ENCODE measurements around the gene IL4. TPM values are rescaled to one million over a fixed set of nuclear protein-coding genes. Genes with fewer than 3 reads are reported as not detected.

IL4 gene
- total and polyA plus RNA-seq, 9 of the 15 experiments (the other 6 are each of a cell fraction or from before 2014, with no cell fraction given), result 0.22 to 0.62 TPM; not detected in 7

GRCh38 chr5:132684491-132684890 lies 10.7 kb downstream of the IL4 start (continued):
- no peak for TF ChIP-seq ATF6 (CRISPR knock-in tag; IDR thresholded peaks at IDR 0.05)
- TF ChIP-seq MLX (CRISPR knock-in tag; conservative IDR thresholded peaks at IDR 0.05), result no peak
- no peak for TF ChIP-seq ZNF511 (CRISPR knock-in tag; IDR thresholded peaks at IDR 0.05)
- TF ChIP-seq DPF2 (IDR thresholded peaks at IDR 0.05), result peak; percentile 87
- TF ChIP-seq NFIC (IDR thresholded peaks at IDR 0.05), result peak; percentile 64
- TF ChIP-seq RBBP5 (IDR thresholded peaks at IDR 0.05; ENCODE audit: borderline replicate concordance, insufficient read depth, low read length, poor library complexity, severe bottlenecking), result no peak
- TF ChIP-seq SMARCA4 (IDR thresholded peaks at IDR 0.05), result peak; percentile 76
- no peak for TF ChIP-seq XRCC5 (IDR thresholded peaks at IDR 0.05; ENCODE audit: low read depth, low read length)
- TF ChIP-seq TAF7 (tag; IDR thresholded peaks at IDR 0.05), result no peak
- 0 out of 4 replicates have a peak, but pooled peaks of 1 of the 2 experiments have one; percentile 25 for TF ChIP-seq RCOR1 (IDR thresholded peaks at IDR 0.05; ENCODE audit: borderline replicate concordance in 1 of 2, low read depth in 2 of 2, low read length in 2 of 2)
- TF ChIP-seq ZFP91 (CRISPR knock-in tag; IDR thresholded peaks at IDR 0.05), result no peak
- TF ChIP-seq SMARCA5 (IDR thresholded peaks at IDR 0.05), result no peak
- no peak for TF ChIP-seq HNRNPLL (IDR thresholded peaks at IDR 0.05; ENCODE audit: low read depth, low read length, poor library complexity, severe bottlenecking)
- TF ChIP-seq ZBTB9 (CRISPR knock-in tag; IDR thresholded peaks at IDR 0.05), result no peak
- no peak for TF ChIP-seq LARP7 (IDR thresholded peaks at IDR 0.05)
- TF ChIP-seq RBM25 (IDR thresholded peaks at IDR 0.05; ENCODE audit: low read depth, low read length, severe bottlenecking), result no peak
- TF ChIP-seq GABPB1 (CRISPR knock-in tag; IDR thresholded peaks at IDR 0.05), result no peak
- TF ChIP-seq ZNF280B (CRISPR knock-in tag; IDR thresholded peaks at IDR 0.05), result no peak

Measured in K562 (cell line).